ENCODE measurements around the gene FAM151A. TPM values are rescaled to one million over a fixed set of nuclear protein-coding genes. Genes with fewer than 3 reads are reported as not detected.

The FAM151A gene
- not detected in 2 replicates for total RNA-seq (2014; rRNA removed; shearing (Covaris generic))

DNA sequence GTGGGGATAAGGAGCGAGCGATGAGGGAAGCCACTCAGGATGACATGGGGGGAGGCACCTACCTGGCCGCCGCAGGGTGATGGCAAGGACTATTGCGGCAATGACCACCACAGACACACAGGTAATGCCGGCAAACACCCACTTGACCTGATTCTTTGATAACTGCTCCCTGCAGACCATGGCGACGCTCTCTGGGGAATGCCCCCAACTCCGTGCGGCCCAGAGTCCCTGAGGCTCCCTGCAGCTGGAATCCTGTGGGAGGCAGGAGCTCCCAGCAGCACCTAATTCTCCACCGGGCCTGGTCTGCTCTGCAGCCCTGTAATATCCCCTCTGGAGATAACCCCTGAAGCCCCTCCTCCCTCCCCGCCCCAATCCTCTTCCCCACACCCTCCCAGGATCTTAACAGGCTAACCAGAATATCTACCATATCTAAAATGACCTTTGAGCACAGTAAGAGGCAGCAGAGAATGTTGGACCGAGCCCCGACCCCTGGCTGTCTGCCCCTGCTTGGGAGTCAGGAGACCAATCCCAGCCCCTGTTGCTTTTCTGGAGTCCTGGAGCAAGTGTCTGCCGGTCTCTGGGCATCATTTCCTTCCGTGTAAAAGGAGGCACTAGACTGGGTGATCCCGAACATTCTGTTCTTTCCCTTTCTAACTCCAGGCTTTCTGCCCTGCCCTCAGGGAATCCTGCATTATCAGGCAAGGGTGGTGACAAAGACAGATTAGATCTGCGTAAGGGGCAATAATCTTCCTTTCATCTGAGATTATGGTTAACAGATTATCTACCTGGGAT is at the start of gene FAM151A:
Gene FAM151A (minus strand): TSS at position 310 of the 792 bp plus-strand sequence. CDS start 130 bp downstream, at position 180.
- no peak for DNase-seq (ENCODE audit: low spot score)

DNA sequence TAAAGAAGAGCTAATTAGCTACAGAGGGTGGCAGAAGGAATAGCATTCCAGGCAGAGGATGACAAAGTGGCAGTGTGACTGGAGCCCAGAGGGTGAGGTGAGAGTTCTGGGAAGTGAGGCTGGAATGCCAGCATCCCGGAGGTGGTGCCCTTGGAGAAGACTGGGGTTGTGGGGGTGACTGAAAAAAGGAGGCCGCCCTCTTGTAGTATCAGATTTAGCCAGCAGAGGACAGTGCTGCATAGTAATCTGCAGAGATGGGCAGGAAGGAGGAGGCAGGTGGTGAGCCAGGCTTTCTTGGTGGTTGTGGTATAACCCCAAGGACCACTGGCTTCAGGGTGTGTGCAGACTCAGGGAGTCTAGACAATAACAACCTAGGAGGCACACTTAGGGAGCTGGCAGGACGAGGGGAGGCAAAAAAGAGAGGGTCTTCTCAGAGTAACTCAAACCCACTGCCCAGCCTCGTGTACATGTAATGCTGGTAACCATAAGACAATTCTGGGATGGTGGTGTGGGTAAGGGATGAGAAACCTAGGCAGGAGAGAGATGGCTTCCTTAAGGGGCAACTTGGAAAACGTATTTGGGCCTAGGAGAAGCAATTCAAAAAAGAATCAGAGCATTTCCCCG is 48.8 kb upstream of the FAM151A start:
- peak; percentile 71 for DNase-seq (ENCODE audit: low spot score)

DNA sequence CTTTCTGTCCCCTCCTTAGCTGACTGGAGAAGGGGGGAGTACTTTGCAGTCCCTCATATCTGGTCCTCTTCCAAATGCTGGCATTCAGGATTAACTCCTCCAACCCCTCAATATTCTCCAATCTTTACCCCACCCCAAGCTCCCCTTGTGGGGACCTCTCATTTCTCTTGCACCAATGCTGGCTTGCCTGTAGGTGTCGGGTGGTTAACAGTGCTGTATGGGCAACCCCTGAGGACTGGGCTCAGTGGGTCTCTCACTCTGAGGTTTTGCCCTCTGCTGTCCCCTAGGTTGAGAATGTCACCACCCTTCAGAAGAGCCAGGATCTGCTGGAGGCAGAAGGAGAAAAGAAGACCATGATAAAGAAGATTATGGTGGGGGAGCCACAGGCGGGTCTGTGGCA is 45.2 kb upstream of the FAM151A start:
- DNase-seq (ENCODE audit: low spot score): no peak

DNA sequence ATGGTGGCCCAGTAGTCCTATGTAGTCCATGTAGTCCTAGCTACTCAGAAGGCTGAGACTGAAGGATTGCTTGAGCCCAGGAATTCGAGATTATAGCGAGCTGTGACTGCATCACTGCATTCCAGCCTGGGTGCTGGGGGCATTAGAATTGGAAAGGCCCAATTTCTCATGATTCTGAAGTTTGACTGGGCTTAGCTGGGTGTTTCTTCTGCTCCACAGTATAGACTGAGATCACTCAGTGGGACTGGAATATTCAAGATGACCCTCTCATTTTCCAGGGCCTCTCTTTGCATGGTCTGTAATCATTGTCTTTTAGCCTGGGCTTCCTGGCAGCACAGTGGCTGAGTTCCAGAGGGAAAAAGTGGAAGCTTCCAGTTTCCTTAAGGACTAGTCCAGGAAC is 44.5 kb upstream of the FAM151A start:
- no peak for DNase-seq (ENCODE audit: low spot score)

DNA sequence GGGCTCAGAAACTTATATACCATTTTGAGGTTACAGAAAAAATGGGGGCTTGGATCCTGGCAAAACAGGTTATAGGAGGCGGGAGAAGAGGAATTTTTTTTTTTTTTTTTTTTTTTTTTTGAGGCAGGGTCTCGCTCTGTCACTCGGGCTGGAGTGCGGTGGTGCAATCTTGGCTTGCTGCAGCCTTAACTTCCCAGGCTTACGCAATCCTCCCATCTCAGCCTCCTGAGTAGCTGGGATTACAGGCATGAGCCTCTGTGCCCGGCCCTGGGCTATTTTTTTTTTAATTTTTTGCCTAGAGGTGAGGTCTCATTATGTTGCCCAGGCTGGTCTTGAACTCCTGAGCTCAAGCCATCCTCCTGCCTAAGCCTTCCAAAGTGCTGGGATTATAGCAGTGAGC is 43.0 kb upstream of the FAM151A start:
- no peak for DNase-seq (ENCODE audit: low spot score)

DNA sequence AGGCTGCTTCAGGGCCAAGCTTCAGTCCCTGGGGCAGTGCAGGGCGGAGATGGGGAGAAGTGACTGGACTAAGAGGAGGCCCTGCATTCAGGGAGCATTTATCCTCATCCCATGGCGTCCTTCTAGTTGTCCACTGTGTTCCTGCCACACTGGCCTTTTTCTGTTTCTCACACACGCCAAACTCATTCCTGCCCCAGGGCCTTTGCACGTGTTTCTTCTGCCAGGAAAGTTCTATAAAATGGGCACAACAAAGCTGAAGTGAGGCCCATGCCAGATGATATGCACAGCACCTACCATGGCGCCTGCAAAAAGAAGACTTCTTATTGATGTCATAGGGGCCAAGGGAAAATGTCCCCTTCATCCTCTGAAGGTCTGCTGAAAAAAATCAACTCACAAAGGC is 42.5 kb upstream of the FAM151A start:
- no peak for DNase-seq (ENCODE audit: low spot score)

DNA sequence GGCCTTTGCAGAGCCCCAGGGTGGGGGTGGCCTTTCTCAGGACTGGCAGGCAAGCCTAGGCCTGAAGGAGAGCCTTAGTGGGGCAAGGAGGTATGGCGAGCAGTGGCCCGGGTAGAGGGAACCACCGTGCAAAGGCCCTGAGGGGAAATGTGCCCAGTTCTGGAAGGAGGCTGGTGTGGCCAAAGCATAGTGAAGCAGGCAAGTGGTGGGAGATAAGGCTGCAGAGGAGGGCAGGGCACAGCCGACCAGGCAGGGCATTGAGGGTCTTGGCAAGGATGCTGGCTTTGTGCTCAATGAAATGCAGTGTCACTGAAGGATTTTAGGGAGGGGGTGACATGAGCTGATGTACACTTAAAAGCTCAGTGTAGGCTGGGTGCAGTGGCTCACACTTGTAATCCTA is 41.0 kb upstream of the FAM151A start:
- no peak for DNase-seq (ENCODE audit: low spot score)

DNA sequence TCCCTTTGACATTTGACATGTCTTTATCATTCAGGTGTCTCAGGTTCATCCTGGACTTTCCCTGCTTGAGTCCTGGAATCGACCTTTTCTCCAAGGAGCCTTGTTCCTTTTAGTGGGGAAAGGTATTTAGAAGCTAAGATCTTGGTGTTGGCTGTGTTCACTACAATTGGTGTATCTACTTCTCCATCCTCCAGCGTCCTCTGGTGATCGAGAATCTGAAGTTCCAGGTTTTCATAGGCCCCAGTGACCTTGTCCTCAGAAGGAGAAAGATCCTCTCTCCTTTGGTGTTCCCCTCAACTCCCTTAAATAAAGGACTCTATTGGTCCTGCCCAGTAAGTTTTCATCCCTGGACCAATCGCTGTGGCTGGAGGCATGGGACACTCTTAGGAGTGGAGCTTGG is 40.4 kb upstream of the FAM151A start:
- no peak for DNase-seq (ENCODE audit: low spot score)

DNA sequence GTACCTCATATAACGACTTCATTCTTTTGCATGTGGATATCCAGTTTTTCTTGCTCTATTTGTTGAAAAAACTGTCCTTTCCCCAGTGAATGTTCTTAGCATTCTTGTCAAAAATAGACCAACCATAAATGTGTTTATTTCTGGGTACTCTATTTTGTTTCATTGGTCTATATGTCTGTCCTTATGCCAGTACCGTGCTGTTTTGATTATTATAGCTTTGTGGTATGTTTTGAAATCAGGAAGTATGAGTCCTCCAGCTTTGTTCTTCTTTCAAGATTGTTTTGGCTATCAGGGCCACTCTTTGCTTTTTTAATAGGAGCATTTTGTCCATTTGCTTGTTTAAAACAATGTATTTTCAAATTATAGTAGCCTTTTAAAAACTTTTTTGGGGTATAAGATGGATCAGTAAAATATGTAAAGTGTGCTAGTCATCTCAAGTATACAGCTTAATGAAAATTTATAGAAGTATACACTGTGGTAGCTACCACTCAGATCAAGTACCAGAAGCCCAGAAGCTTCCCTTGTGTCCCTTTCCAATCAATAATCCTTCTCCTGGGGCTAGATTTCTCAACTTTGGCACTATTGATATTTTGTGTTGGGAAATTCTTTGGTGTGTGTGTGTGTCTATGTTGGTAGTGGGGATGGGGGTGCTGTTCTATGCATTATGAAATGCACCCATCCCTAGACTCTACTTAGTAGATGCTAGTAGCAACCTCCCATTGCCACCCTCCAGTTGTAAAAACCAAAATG is 35.0 kb upstream of the FAM151A start:
- DNase-seq (ENCODE audit: low spot score): no peak

DNA sequence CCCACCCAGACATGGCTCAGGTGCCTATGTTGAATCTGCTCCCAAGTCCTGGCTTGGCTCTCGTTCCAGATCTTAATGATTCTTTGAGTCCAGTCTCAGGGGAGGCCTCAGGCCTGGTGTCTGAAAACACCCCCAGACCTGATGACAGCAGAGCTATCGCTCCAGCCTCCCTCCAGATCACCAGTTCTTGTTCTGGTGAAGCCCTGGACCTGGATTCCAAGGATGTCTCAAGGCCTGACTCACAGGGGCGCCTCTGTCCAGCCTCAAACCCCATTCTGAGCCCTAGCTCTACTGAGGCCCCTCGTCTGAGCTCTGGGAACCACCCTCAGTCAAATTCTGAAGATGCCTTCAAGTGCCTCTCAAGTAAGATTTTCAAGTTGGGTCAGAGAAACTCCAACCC is 29.7 kb upstream of the FAM151A start:
- no peak for DNase-seq (ENCODE audit: low spot score)

DNA sequence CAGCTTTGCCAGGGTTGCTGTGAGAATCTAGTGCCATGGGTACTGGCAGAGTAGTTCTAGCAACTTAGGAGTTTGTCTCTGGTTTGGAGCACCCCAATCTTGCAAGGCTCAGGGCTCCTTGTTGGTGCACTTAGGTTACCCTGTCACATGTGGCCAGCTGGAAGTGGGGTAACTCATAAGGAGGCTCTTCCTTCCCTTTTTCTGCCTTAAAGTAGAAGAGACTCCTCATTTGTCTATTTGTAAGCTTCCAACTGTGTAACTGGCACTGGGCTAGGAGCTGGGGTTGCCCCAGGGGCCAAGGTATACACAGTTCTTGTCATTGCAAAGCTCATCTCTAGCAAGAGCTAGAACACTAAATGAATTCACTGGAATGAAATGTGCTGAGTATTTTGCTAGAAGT is 28.8 kb upstream of the FAM151A start:
- DNase-seq (ENCODE audit: low spot score): no peak

DNA sequence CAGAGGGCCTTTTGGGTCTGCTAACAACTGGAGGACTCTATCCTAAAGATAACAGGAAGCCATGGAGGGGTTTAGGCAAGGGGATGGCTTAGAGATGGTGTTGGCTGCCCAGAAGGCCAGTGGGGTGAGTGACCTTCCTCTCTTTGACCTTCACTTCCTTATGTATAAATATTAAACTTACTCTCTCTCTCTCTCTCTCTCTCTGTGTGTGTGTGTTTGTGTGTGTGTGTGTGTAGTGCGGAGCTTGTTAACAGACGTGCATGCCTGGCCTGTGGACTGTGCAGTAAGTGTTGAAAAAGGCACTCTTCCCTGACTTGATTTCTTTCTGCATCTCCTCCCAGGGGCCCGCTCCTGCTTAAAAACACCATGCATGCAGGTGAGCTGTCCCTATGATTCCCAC is 28.3 kb upstream of the FAM151A start:
- DNase-seq (ENCODE audit: low spot score): no peak

DNA sequence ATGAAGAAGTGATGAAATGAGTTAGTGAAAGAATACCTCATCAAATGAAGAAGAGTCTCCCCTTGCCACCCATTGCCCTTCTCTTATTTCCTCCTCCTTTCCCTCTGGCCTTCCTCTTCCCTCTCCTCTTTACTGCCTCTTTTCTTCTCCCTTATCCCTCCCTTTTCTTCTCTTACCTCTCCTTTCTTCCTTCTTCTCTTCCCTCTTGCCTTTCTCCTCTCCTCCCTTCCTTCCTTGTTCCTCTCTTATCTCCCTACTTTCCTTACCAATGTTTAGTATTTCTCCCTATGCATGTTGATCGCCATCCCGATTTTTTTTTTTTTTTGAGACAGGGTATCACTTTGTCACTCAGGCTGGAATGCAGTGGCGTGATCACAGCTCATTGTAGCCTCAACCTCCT is 27.1 kb upstream of the FAM151A start:
- DNase-seq (ENCODE audit: low spot score): no peak

DNA sequence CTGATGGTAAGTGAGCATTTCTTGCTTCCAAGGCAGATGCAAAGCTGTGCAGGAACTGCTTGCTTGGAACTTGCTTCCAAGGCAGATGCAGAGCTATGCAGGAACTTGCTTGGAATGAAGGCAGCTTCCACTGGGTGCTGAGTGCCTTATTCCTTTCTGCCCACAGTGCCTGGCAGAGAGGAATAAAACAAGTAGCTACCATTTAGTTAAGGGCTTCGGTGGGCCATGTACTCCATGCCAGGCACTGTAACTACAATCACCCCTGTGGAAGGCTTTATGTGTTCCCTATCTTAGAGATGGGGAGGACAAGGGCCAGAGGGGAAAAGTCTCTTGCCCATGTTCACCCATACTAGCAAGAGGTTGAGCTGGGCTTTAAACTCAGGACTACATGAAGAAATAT is 26.6 kb upstream of the FAM151A start:
- DNase-seq (ENCODE audit: low spot score): no peak

DNA sequence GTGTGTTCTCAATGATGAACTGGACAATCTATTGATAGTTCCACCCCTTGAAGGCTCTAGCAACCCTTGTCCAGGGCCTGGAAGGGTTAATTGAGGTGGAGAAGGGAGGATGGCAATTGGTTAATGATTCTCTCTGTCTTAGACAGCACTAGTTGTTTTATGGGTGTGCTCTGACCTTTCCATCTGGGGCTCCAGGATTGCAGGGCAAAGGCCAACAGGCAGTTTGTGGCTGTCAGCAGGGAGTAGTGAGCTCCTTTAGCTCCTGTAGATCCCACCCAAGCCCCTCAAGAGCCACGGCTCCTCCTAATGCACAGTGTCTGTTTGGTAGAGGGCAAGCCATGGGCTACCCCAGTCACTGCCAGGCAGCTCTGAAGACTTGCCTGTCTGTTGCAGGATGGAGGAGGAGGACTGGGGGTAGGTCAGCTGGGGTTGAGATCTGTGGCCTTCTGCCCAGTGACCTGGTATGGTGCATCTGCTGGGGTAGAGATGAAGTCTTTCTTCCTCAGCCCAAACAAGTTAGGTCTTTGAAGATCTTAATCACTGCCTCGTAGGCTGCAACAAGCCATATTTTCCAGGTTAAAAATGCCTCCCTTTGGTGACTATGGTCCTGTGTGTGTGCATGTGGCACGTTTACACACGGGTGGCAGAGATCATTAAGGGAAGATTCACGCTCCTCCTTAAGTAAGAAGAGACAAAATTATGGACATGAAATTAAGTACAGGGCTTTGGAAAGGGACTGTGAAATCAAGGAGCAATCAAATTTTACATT is 26.0 kb upstream of the FAM151A start:
- DNase-seq (ENCODE audit: low spot score): peak; percentile 64

DNA sequence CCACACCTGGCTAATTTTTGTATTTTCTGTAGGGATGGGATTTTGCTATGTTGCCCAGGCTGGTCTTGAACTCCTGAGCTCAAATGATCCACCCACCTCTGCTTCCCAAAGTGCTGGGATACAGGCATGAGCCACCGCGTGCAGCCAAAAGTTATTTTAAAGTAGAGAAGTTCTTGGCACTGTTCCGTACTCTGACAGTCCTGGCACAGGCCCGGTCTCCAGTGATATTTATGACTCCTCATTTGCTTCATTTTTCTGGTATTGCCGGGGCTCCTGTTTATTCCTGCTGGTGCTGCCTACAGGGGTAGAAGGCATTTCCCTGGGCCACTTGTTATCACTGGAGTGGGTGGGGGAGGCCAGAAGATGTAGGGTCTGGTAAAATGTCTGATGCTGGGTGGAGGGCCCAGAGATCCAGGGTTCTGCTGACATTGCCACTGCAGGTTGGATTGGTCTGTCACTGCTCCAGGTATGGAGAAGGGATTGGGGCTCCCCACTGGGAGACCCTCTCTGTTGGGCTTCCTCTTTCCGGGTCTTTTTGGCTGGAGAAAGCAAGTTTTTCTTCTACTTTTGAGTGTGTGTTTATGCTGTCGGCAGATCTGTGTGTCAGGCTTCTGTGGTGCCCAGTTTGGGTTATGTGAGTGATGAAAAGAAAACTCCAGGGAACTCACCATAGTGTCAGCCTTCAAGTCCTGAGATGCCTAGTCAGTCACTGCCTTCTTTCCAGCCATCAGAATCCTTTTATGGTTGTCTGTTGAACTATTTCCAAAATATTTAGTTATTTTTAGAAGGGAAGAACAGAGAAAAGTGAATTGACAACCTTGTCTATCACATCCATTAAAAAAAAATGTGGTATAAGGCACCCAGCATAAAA is 22.7 kb upstream of the FAM151A start:
- no peak for DNase-seq (ENCODE audit: low spot score)

DNA sequence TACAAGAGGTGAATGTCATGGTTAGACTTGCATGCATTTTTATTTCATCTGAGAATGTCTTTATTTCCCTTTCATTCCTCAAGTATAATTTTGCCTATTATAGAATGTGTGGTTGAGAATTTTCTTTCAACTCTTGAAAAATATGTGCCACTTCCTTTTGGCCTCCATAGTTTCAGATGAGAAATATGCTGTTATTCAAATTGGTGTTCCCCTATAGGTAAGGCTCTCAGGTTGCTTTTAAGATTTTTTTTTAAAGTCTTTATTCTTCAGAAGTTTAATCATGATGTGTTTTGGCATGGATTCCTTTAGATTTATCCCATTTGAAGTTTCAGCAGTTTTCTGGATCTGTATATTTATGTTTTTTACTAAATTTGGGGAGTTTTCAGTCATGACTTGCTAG is 20.4 kb upstream of the FAM151A start:
- no peak for DNase-seq (ENCODE audit: low spot score)

DNA sequence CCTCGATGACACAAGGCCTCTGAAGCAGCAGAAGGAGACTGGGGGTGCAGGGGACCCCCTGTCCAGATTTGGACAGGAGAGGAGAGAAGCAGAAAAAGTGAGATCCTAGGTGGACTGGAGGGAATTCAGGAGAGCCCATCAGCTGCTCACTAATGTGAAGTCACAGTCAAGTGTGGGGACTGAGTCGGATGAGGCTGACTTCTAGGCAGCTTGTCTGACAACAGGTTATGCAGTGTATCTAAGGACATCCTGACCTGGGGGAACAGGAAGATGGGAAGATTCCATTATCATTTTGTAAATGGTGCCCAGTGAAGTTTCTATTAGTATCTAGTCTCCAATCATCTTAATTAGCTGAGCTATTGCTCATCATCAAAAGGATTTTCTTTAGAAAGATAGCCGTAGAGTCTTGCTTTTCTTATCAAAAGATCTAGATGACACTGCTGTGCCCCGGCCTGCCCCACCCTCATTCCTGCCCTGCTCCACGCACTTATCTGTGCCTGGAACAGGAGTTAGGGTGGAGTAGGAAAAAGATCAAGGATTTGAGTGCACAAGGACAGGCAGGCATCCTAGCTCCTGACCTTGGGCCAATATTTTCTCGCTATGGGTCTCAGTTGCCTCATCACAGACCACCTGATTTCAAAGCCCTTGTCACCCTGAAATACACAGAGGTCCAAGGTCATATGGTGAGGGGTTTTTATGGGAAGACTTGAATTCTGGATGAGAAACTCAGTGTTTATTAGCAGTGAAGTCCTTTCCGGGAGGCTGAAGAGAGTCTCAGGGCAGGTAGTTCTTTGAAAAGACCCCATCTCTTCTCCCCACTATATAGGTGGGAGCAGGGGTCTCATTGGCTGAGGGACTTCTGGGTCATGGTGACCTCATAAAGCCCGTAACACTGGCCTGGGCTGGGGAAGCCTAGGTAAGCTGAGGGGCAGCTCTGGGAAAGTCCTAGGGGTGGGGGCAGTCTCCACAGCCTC is 17.8 kb upstream of the FAM151A start, which contains the start of gene MROH7:
Gene MROH7 (plus strand): TSS at position 924 of the 974 bp plus-strand sequence. CDS start 11,141 bp downstream, outside the sequence.
- DNase-seq (ENCODE audit: low spot score): peak; percentile 24

DNA sequence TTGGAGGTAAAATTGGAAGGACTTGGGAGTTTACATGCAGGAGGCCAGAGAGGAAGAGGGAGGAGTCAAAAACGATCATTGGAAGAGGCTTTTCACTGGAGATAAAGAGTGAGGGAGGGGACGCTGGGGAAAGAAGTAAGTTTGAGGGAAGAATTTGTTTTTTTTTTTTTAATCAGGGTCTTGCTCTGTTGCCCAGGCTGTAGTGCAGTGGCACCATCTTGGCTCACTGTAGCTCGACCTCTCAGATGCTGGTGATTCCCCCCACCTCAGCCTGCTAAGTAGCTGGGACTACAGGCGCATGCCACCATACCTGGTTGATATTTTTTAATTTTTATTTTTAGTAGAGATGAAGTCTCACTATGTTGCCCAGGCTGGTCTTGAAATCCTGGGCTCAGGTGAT is 17.0 kb upstream of the FAM151A start:
- no peak for DNase-seq (ENCODE audit: low spot score)
